NCI-H2196 treated with DMSO at 0.1 percent for 48 hours (cell line): ENCODE data around the gene OSGEP.
"Not testable (repeated sequence)": the region's sequence is repeated elsewhere in the genome, so short reads cannot be mapped to it uniquely, and the experiment has no call there.

Experiments
- DNase-seq: peaks from one replicate; lab custom pipeline; 2025; ENCODE audit not compliant: unreplicated experiment; lab: John Stamatoyannopoulos, UW

OSGEP gene

DNA sequence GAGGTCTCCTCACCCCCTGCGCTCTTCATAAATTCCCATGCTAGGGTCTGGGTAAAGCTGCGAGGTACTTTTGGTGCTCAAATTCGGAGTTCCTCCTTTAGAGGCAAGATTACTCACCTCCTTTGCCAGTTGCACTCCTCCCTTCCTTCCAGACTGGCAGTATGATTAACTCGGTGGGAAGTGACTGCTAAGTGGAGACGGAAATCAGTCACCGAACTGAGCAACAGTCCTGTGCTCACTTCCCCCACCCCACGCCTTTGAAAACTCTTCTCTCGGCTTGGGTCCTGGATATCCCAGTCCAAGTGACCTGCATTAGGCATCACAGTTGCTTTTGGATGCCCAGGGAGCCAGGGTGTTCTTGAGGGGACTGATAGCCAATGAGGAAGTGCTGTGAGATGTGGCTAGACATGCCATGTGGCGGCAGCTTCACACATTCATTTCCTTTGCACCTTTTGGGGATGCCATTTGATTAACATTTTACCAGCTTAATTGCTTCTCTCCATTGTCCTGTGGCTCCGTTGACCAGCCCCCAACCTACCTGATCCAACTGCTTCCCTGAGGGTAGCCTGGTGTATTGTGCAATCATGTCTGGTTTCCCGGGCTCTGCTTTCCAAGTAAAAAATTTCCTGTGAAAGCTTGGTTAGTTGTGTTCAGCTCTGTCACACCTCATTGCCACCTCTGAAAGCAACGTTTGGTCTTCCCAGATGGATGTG lies 15.4 kb upstream of the OSGEP start:
- DNase-seq, result no peak

DNA sequence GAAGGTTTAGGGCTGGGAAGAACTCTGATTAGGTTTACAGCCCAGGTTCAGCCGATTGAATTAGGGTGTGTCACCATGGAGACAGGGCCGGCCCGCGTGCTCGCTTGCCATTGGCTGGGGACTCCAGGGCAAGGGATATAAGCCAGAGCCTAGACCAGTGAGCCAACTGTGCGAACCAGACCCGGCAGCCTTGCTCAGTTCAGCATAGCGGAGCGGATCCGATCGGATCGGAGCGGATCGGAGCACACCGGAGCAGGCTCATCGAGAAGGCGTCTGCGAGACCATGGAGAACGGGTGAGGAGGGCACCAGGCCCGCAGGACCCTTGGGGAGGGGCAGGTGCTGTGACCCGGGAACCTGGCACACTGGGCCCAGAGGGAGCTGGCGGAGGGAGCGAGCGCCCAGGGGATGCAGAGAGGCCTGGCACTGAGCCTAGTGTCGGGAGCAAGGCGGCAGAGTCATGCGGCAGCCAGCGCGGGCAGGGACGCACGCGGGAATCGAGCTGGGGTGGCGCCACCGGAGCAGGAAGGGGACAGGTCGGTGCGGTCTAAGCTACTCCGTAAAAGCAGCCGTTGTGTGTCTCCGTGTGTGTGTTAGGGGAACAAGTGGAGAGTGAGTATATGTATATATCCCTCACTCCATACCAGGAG lies 14.8 kb upstream of the OSGEP start, which contains the start of gene PNP:
PNP (plus strand) TSS at position 165 of the 648 bp plus-strand sequence; CDS start at position 284, 119 bp downstream.
- DNase-seq, result peak; percentile 87

DNA sequence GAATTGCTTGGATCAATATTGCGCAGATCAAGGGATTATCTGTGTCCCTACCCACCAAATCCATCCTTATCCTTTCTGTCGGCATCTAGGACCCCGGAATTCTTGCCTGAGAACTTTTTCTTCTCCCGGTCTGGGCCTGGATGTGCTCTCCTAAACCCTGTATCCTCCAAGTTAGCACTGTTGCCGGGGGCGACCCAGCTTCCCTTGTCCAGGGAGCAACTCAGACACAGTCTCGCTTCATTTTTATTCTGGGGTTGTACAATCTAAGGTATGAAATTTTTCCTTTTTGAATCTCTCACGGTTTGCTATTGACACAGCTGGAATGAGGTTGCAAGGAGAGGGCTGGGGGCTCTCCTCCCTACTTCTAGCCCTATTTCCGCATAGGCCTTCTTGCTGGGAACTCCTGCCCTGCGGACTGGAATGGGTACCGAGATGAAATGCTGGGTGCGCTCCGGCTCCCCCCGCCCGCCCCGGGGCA lies 14.2 kb upstream of the OSGEP start:
- DNase-seq, result no peak

DNA sequence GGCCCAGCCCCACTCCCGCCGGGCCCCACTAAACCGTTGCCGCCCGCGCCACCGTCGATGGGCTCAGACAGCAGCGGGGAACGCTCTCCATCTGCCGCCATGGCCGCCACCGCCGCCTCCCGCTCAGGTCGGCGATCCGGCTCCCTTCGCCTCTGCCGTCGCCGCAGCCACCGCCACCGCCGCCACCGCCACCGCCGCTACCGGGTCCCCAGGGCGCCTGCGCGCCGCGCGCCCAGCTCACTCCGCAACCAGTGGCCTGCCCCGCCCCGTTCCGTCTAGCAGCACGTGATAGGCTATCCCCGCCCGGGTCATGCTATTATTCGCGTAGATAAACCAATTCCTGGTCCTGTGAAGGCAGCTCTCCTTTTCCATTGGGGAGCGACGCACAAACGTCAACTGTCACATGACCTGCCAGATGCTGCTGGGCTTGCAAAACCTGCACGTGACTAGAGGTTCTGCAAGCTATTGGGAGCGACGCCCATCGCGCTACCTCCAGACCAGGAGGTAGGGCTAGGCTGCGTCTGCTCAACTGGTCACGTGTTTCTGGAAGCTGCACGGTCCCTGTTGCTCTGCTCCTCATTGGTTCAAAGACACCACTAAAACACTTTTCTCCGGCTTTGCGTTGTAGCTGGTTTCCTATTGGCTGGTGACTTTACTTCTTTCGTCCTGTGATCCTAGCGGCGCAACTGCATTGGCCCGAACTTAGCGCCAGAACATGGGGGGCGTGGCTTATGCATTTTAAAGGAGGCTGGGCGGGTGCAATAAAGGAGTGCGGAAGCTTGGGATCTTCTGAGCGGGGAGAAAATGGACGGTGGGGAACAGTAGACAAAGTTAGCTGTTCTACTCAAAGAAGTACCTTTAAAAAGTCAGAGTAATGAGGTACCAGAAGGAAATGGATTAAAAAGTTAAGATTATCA lies 6.9 kb upstream of the OSGEP start, which contains the start of gene PIP4P1:
PIP4P1 (minus strand) TSS at position 210 of the 917 bp plus-strand sequence; CDS start at position 101, 109 bp downstream.
- peak; percentile 100 for DNase-seq

DNA sequence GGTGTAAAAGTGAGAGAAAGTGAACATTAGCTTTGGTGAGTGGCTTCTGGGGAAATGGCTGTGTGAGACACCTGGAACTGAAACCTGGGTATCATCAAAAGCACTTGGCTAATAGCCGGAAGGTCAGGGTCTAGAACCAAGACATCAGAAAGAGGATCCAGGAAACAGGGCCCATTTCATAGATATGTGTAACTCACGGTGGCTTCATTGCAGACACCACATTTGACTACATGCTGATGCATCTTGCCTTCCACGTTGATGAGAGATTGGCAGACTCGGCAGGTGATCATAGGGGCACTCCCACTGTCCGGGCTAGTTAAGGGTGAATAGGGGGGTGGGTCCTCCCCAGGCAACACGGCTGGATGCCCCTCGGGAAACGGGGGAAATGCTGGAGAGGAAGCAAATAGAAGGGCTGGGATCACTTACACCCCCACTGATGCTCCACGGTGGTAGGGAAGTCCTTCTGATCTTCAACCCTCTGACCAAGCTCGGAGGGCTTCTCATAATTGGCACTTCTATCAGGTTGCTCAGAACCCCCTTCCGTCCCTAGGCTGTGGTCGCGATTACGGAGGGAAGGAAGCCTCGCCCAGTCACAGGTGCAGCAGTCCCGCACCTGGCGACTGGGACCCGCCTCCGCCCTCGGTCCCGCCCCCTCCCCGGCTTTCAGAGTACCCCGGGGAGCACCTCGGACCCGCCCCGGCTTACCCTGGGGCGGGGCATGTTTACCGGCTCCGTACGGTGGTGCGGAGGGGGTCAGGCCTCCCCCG lies 6.0 kb upstream of the OSGEP start:
- DNase-seq, result no peak

DNA sequence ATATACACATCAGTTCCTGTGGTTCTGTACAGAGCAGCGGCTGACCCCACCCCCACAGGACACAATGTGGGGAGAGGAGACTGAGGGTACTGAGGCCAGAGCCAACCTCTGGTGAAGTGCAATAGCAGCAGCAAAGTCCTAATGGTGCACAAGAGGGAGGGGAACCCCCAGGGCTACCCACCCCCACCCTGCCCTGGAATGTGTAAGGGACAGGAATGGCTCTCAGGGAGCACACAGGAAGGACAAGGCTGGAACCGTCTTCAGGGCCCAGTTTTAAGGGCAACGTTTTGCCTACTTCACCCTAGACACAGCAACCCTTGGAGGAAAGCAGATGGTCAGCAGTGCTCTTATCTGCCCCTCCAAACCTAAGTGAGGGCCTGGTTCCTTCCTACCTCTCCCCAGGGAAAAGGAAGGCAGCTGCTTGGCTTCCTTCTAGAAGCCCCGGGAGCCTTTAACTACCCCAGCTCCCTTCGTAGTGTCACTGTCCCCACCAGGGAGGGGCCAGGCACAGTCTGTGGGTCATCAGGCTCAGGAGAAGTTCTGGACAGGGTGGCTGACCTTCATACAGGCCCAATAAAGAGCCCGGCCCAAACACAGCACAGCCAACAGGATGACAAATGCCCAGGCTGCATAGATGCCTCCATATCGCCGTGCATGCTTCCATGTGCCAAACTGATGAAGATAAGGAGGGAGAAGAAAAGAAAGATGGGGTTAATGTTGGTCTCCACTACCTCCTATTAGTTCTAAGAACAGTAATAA lies 3.6 kb upstream of the OSGEP start:
- DNase-seq, result no peak

DNA sequence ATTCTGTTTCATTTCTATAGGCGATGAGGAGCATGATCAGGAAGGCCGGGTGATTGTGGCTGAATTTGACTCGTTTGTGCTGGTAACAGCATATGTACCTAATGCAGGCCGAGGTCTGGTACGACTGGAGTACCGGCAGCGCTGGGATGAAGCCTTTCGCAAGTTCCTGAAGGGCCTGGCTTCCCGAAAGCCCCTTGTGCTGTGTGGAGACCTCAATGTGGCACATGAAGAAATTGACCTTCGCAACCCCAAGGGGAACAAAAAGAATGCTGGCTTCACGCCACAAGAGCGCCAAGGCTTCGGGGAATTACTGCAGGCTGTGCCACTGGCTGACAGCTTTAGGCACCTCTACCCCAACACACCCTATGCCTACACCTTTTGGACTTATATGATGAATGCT lies 2.4 kb upstream of the OSGEP start:
- no peak for DNase-seq

DNA sequence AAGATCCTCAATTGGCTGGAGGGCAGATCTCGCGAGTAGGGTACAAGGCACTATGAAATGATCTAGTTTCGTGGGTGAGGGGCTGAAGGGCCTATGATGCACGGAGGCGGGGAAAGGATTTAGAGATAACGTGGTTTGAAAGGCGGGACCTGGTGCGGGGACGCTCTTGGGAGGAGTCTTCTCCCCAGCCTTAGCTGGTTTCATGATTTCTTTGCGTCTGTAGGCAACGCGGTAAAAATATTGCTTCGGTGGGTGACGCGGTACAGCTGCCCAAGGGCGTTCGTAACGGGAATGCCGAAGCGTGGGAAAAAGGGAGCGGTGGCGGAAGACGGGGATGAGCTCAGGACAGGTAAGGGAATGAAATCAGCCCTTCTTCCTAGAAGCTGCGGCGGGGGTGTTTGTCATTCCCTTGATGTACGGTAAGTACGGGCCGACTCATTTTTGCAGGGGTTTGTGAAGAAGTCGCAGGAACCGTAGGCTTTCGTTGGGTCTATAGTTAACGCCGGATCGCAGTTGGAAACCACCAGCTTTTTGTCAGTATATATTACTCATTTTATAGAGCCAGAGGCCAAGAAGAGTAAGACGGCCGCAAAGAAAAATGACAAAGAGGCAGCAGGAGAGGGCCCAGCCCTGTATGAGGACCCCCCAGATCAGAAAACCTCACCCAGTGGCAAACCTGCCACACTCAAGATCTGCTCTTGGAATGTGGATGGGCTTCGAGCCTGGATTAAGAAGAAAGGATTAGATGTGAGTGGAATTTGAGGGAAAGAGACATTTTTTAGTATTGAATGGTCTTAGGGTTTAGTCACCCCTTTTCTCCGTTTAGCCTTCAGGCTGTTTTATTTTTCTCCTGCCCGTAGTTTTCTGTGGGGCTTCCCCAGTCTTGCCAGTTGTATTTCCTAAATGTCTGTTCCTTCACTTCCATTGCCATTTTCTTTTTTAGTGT lies 1.0 kb upstream of the OSGEP start:
- DNase-seq, result peak; percentile 88

DNA sequence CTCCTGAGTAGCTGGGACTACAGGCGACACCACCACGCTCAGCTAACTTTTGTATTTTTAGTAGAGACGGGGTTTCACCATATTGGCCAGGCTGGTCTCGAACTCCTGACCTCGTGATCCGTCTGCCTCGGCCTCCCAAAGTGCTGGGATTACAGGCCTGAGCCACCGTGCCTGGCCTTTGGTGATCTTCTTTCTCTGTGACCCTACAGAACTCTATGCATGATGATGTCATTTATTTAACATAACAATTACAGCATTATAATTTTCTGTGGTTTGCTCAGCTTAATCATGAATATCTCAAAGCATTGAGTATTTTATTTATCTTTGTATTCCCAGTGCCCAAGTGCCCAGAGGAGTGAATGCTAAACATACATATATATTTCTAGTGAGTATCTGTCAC lies 1.8 kb downstream of the OSGEP start:
- DNase-seq, result not testable (repeated sequence)

DNA sequence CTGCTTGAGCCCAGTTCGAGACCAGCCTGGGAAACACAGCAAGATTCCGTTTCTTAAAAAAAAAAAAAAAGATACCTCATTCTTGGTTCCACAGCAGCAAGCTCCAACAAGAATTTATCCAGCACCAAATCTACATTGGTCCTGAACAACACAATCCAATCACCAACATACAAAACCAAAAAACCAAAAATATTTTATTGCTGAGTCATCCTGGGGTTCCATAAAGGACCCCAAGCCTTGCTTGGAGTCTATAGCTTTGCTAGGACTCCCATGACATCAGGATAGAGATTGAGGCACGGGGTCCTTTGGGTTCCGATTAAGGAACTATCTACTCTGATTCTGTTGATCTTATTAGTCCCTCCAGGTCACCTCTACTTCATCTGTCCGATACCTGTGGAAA lies 7.7 kb downstream of the OSGEP start:
- no peak for DNase-seq

DNA sequence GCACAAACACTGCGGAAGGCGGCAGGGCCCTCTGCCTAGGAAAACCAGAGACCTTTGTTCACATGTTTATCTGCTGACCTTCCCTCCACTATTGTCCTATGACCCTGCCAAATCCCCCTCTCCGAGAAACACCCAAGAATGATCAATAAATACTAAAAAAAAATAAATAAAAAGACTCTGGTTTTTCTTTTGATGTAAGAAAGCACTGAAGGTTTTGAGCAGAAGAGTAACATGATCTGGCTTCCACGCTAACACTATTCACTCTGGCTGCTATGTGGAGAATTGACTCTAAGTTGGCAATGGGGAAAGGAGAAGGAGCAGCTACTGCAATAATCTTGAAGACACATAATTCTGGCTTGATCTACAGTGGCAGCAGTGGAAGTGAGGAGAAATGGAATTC lies 11.0 kb downstream of the OSGEP start:
- DNase-seq, result not testable (repeated sequence)

DNA sequence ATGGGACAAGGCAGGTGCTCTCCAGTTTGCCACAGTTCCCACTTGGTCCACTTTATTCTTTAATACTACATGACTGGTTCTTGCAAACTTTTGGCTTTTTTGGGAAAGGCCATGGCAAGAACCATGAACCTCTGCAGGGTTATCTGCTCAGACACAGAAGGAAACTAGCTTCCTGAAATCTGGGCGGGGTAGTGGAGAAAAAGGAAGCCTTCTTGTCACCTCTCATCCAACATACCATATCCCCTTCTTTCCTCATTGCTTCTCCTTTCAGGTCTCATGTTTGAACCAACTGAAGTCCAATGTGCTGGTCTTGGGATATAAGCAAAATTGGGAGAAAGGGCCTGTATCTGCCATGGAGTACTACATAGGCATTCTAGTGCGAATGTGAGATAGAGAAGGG lies 13.2 kb downstream of the OSGEP start:
- DNase-seq, result no peak

DNA sequence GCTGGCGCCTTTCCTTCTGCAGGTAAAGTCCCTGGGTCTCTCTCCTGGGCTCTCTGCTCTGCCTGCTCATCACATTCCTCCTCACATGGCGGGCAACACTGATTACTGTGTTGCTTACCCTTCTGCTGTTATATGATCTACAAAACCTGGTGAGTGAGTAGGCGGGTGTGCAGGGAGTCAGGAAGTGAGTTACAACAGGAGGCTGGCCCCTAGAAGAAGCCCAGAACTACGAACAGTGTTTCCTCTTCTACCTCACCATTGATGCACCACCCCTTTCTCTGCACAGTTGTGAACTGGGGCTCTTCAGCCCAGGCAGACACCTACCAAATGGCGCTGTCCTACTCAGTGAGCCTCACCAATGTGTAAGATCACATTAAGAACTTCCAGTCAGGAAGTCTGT lies 13.7 kb downstream of the OSGEP start:
- no peak for DNase-seq

DNA sequence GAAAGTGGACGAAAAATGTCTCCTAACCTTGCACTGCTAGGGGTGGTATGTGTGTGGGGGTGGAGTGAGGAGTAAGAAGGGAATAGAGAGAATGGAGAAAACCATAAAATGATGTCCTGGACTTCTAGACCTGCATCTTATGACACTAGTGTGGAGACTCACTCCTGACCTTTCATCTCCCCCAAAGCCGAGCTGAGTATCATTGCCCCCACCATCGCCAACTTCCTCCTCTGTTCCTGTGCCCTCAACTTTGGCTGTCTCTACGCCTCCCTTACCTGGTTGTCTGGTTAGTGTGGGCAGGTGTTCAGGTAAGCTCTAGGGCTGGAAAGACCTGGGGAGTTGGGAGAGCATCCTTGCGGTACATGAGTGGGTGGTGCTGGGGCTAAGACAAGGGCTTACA lies 14.1 kb downstream of the OSGEP start:
- no peak for DNase-seq

DNA sequence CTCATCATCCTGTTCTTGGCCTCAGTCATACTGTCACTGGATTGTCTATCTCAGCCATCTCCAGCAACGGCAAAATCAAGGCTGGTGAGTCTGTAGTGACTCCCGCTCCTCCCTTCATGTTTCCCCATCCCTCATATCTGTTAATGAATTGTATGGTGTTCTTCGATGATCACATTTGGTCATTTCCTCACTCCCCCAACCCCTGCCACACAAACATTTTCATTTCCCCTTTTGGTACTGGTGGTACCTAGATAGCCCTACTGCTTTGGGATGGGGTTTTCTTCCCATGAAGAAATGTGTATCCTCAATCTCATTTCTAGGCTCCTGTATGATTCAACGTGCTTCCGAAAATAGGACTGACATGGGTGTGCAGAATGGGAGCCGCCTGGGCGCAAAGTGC lies 15.9 kb downstream of the OSGEP start:
- no peak for DNase-seq

DNA sequence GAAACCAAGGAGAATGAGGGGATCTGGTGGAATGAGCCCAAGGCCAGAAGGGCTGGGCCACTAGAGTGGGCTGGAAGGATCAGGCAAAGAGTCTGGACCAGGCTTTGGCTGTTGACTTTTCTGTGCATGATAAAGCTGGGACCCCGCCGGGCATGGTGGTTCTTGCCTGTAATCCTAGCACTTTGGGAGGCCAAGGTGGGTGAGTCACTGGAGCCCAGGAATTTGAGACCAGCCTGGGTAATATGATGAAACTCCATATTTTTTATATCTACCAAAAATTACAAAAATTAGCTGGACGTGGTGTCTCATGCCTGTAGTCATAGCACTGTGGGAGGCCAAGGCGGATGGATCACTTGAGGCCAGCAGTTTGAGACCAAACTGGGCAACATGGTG lies 18.3 kb downstream of the OSGEP start:
- DNase-seq, result no peak

DNA sequence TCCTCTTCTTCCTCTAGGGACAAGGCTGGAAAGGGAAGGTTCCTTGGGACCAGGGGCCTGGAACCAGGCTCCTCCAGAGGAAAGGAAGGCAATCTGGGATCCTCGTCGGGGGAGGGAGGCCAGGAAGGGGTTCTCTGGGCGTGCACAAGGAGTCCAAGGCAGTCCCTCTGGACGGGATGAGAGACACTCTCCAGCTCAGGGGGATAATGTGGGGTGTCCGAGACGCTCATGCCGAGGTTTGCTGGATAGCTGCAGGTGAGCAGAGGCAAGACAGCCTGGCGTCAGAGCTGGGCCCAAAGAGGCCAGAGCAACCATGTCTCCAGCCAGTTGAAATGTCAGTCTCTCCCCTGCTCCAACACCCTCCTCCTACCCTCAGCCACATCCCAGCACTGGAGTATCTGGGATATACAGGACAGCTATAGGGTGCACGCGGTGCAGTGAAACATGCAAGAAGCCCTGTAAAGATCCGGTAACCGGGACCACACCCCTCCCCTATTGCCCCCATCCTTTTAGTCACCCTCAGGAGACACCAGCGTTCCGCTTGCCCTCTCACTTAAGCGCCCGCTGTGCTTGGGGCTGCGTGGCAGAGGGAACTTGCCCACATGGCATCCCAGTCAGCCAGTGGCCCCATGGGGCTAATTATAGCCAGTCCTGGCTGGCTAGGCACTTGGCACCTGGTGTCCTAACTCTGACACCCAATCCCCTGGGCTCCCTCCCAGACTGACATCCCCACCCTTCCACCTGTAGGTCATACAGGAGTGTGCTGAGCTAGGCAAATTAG lies 18.8 kb downstream of the OSGEP start, which contains the start of gene KLHL33:
KLHL33 (minus strand) TSS at position 585 of the 781 bp plus-strand sequence; CDS start at position 230, 355 bp downstream.
- DNase-seq, result no peak
